HG02852 (cell line): Measurements from ENCODE around the gene ATXN1.

Experiments
- ATAC-seq: cut with Tn5 transposase; IDR thresholded peaks from one replicate; pipeline ENCODE4 v1.9.1; 2021; ENCODE audit warnings: mild to moderate bottlenecking, moderate library complexity; ENCODE audit not compliant: unreplicated experiment

ATXN1 gene

GRCh38 chr6:16783952-16784565 lies 22.8 kb upstream of the ATXN1 start:
- ATAC-seq, result no peak

DNA sequence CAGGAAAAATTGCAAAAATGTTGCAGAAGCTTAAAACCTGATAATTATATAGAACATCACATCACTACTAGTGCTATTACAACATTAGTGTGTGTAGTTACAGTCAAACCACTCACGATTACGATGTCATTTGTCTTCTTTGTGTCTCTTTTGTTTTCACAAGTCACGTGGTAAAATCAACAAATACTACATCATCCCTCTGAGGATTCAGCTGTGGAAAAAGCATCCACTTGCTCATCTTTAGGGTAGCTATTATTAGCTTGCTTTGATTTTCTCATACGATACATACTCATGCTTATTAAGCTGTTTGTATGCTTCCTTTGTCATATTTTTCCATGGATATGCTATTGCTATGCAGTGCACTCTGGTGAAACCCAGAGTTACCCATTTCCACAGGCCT lies 22.2 kb upstream of the ATXN1 start:
- no peak for ATAC-seq

DNA sequence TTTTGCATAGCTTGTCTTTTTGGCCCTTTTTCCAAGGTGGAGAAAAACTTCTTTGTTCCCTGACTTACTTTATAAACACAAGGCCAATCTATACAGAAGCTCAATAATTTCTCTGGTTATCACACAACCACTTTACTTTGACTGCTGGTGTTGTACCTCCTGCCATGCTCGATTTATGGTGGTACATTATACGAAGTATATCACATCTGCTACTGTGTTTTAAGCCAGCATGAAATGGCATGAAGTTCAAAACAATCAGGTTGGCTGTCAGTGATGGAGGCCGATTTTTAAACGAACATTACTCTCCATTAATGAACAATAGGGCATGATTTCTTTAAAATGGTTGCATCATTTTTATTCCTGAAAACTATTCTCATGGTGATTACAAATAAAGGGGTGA lies 21.0 kb upstream of the ATXN1 start:
- no peak for ATAC-seq

GRCh38 chr6:16781348-16782169 lies 20.3 kb upstream of the ATXN1 start:
- no peak for ATAC-seq

DNA sequence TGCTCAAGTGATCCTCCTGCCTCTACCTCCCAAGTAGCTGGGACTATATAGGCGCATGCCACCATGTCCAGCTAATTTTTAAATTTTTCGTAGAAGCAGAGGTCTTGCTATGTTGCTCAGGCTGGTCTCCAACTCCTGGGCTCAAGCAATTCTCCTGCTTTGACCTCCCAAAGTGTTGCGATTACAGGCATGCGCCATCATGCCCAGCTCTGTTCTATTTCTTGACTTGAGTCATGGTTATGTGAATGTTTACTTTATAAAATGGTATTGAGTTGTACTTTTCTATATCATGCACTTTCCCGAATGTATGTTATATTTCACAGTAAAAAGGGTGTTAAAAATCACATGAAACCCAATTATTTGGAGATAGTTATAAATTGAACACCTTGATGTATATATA lies 17.3 kb upstream of the ATXN1 start:
- ATAC-seq, result no peak

GRCh38 chr6:16777794-16778193 lies 16.5 kb upstream of the ATXN1 start:
- no peak for ATAC-seq

- ATAC-seq, result no peak
Observed at GRCh38 chr6:16776394-16777017, 15.2 kb upstream of the ATXN1 start.

DNA sequence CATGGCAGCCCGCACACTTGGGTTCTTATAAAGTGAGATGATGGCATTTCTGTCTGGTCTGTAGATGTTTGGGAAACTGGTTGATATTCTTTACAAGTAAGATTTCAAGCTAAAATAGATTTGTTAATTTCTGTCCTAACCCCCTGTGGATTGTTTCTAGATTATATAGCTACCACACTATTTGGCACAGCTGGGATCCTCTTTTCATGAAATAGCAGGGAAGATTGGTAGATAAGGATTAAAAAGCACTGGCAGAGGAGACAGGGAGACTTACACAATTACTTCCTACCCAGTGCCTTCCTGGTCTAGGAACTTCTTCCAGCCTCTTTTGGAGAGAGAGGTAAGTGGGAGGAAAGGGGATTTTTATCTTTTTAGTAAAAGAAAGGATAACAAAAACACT lies 13.2 kb upstream of the ATXN1 start:
- no peak for ATAC-seq

DNA sequence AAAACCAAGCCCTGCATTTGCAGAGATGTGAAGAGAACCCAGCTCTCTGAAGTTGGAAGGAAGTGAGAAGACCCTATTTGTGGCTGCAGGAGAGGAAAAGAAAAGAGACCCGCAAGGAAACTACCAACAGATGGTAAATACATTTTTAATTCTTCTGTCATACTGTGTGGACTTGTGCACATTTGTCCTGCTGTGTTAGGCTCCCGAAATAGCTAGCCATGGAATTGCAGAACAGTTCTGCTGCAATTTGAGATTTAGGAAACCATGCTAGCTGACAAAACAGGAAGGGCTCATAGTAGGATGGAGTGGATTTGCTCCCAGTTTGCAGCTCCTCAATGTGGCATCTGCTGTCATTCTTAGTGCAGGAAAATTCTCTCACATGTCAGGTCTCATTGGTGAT lies 12.1 kb upstream of the ATXN1 start:
- ATAC-seq, result no peak

GRCh38 chr6:16770701-16771569 lies 9.7 kb upstream of the ATXN1 start:
- ATAC-seq, result peak; percentile 82

- ATAC-seq, result no peak
Observed at GRCh38 chr6:16769986-16770376, 8.7 kb upstream of the ATXN1 start.

GRCh38 chr6:16769131-16769985 lies 8.1 kb upstream of the ATXN1 start:
- no peak for ATAC-seq

GRCh38 chr6:16768477-16768830 lies 7.2 kb upstream of the ATXN1 start:
- ATAC-seq, result no peak

DNA sequence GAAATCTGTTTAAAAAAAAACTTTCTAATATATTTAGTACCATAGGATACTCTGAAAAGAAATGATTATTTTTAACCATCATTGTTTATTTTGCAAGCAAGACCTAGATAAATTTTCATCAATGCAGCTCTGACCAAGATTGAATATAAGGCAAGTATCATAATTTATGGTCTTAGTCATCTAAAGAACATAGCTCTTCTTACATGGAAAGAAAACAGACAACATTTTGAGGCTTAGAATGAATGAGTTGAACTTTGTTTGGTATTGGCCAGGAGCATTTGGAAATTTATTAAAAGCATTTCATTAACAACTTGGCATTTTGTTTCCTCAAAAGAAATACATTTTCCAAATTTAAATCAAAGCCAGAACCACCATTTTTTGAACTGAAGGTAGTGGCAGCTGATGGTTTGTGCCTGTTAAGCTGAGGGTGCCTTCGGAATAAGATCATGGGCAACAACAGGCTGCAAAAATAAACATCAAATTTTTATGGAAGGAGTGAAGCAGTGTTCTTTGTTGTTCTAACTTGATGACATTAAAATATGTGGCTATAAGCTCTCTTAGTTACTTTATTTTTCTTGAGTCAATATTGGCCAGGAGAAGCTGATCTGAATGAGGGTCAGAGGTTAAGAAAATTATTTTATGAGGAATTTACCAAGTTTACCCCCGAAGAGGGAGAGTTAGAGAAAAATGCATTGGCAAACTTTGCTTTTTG lies 6.7 kb upstream of the ATXN1 start:
- no peak for ATAC-seq

DNA sequence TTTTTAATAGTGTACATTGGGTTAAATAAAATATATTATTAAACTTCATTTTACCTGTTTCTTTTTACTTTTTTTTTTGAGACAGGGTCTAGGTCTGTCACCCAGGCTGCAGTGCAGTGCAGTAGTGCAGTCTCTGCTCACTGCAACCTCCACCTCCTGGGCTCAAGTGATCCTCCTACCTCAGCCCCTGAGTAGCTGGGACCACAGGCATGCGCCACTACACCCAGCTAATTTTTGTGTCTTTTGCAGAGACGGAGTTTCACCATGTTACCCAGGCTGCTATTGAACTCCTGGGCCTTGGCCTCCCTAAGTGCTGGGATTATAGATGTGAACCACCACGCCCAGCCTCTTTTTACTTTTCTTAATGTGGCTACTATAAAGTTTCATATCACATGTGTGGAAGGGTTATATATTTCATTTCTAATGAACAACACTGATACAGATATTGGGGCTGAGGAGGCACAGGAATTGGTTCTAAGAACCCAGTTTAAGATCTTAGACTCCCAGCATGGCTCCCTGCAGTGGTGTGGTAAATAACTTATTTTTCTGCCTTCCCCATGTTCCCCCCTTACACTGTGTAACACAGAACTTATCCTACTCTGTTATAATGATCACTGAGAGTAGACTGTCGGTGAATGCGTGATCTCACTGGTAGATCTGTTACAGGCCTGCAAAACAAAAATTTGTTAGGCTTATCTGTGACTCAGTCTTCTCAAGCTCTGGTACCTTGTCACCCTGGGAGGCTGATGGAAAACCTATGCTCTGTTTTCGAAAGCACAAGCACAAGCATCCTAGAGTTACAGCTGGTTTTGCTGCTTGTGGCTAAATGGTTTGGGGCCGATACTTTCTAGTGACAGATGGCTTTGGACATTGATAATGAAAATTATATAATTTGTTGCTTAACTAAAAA lies 5.8 kb upstream of the ATXN1 start:
- ATAC-seq, result no peak

DNA sequence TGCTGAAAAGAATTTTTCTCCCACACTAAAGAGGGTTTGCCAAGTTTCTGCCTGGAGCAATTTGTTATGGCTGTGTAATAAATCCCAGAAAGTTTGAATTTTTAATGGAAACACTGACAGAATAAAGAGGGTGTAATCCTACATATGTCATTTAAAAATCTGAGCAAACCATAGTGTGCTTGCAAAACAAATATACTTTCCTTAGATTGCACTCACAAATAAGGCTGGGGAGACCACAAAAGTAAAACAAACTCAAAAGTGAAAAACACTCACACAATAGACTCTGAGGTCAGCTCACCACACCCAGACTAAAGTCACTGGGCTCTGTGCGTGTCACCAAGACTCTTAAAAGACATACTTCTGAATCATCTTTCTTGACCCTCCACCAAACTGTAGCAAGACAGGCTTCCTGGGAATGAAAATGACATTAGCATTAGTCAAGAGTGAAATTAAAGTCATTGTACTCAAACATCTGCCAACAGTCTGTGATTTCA lies 4.8 kb upstream of the ATXN1 start:
- ATAC-seq, result no peak

- no peak for ATAC-seq
Observed at GRCh38 chr6:16765235-16765634, 4.0 kb upstream of the ATXN1 start.

- no peak for ATAC-seq
Observed at GRCh38 chr6:16764188-16764950, 3.1 kb upstream of the ATXN1 start.
